ENCODE data around the gene CD69.
A peak's percentile ranks its signal among the peaks of the same experiment; 100 is the strongest.
"Not testable (repeated sequence)": the region's sequence is repeated elsewhere in the genome, so short reads cannot be mapped to it uniquely, and the experiment has no call there.

CD69 gene

GRCh38 chr12:9750276-9751203, 10.2 kb downstream of the CD69 start:
- no peak for DNase-seq (ENCODE audit: low read depth in 3 of 3)

- DNase-seq (ENCODE audit: low read depth in 3 of 3): no peak
These were observed 11.1 kb downstream of the CD69 start for GRCh38 chr12:9749640-9750039.

GRCh38 chr12:9745199-9745598, 15.5 kb downstream of the CD69 start:
- no peak for DNase-seq (ENCODE audit: low read depth in 3 of 3)

- DNase-seq (ENCODE audit: low read depth in 3 of 3): no peak
These were observed 18.0 kb downstream of the CD69 start for GRCh38 chr12:9742661-9743060.

GRCh38 chr12:9741726-9742125, 19.0 kb downstream of the CD69 start:
- peak; percentile 46 to 67 (median 47) for DNase-seq (ENCODE audit: low read depth in 3 of 3)

- no peak for DNase-seq (ENCODE audit: low read depth in 3 of 3)
These were observed 20.5 kb downstream of the CD69 start for GRCh38 chr12:9740106-9740750.

- not testable (repeated sequence) for DNase-seq (ENCODE audit: low read depth in 3 of 3)
These were observed 21.1 kb downstream of the CD69 start for GRCh38 chr12:9739404-9740105.

GRCh38 chr12:9738905-9739304, 21.8 kb downstream of the CD69 start:
- not testable (repeated sequence) for DNase-seq (ENCODE audit: low read depth in 3 of 3)

- DNase-seq (ENCODE audit: low read depth in 3 of 3): no peak
These were observed 23.6 kb downstream of the CD69 start for GRCh38 chr12:9736936-9737705.

- no peak for DNase-seq (ENCODE audit: low read depth in 3 of 3)
These were observed 25.1 kb downstream of the CD69 start for GRCh38 chr12:9735601-9736000.

- DNase-seq (ENCODE audit: low read depth in 3 of 3): no peak
These were observed 27.7 kb downstream of the CD69 start, which contains the start of gene CLECL1 for GRCh38 chr12:9732921-9733461. Gene CLECL1, minus strand, starts transcription at chr12:9733097.

- DNase-seq (ENCODE audit: low read depth in 3 of 3): no peak
These were observed 28.9 kb downstream of the CD69 start for GRCh38 chr12:9731797-9732196.

- DNase-seq (ENCODE audit: low read depth in 3 of 3): no peak
These were observed 29.3 kb downstream of the CD69 start for GRCh38 chr12:9731393-9731792.

- DNase-seq (ENCODE audit: low read depth in 3 of 3): no peak
These were observed 30.1 kb downstream of the CD69 start for GRCh38 chr12:9730591-9730990.

- DNase-seq (ENCODE audit: low read depth in 3 of 3): no peak
These were observed 30.7 kb downstream of the CD69 start for GRCh38 chr12:9730011-9730410.

- no peak for DNase-seq (ENCODE audit: low read depth in 3 of 3)
These were observed 31.6 kb downstream of the CD69 start for GRCh38 chr12:9729082-9729481.

GRCh38 chr12:9727813-9728212, 32.9 kb downstream of the CD69 start:
- DNase-seq (ENCODE audit: low read depth in 3 of 3): no peak

GRCh38 chr12:9725213-9725870, 35.4 kb downstream of the CD69 start:
- no peak for DNase-seq (ENCODE audit: low read depth in 3 of 3)

GRCh38 chr12:9724023-9724422, 36.7 kb downstream of the CD69 start:
- DNase-seq (ENCODE audit: low read depth in 3 of 3): no peak

GRCh38 chr12:9721394-9722092, 39.2 kb downstream of the CD69 start:
- DNase-seq (ENCODE audit: low read depth in 3 of 3): no peak

All from stimulated activated CD4-positive, alpha-beta T cell treated with anti-CD3 and anti-CD28 coated beads, TNF-alpha, amount 100 ng/mL, for 48 hours (primary cell).